Heart left ventricle (tissue), 16 donors: ENCODE results near the gene DPPA3. TPM values are rescaled to one million over a fixed set of nuclear protein-coding genes. Genes with fewer than 3 reads are reported as not detected.

Experiments used
- ATAC-seq, 4 donors: fragments of 200-7000 bp; cut with Tn5 transposase; one replicate each; pipeline ENCODE4 v1.9.1; 2020 to 2022; ENCODE audit warnings: moderate library complexity in 4 of 4, mild to moderate bottlenecking in 3 of 4, moderate number of reproducible peaks in 1 of 4
- DNase-seq, 5 donors: peaks; one replicate each; pipeline ENCODE4 v3.0.0-alpha.2; 2020
- H3K27ac ChIP-seq, 12 donors: fragments of 200-600 bp; sonication (generic) in 4 of 12; one replicate each; pipeline versions ENCODE4 v1.5.0 to v1.8.0; 2016 to 2022; ENCODE audit warnings: mild to moderate bottlenecking in 2 of 12
- H3K27me3 ChIP-seq, 9 donors: fragments of 200-600 bp; sonication (generic) in 2 of 9; one replicate each; pipeline versions ENCODE4 v1.5.1 to v1.8.0; 2016 to 2022; ENCODE audit warnings: mild to moderate bottlenecking in 3 of 9
- H3K36me3 ChIP-seq, 9 donors: fragments of 200-600 bp; sonication (generic) in 2 of 9; one replicate each; pipeline versions ENCODE4 v1.5.0 to v1.8.0; 2018 to 2022; ENCODE audit warnings: mild to moderate bottlenecking in 2 of 9
- H3K4me1 ChIP-seq, 12 donors: fragments of 200-600 bp; sonication (generic) in 4 of 12; one replicate each; pipeline versions ENCODE4 v1.5.0 to v1.8.0; 2016 to 2022; ENCODE audit warnings: mild to moderate bottlenecking in 3 of 12
- H3K4me3 ChIP-seq, 12 donors: fragments of 200-600 bp; sonication (generic) in 4 of 12; one replicate each; pipeline versions ENCODE4 v1.5.0 to v1.8.0; 2017 to 2022; ENCODE audit warnings: mild to moderate bottlenecking in 9 of 12, moderate library complexity in 4 of 12
- H3K9me3 ChIP-seq, 12 donors: fragments of 200-600 bp; sonication (generic) in 4 of 12; one replicate each; pipeline versions ENCODE4 v1.5.0 to v1.8.0; 2016 to 2022; ENCODE audit warnings: mild to moderate bottlenecking in 1 of 12
- POLR2A ChIP-seq, 2 donors: fragments of 450-650 bp; IDR thresholded peaks; one replicate each; pipeline ENCODE4 v1.6.1; 2017; ENCODE audit warnings: antibody characterized with exemption in 2 of 2, mild to moderate bottlenecking in 2 of 2, moderate library complexity in 2 of 2
- WGBS, 4 donors: extraction: QIAGEN DNeasy Blood & Tissue Kit in 2 of 4; methylation state at CpG; one replicate each; pipeline versions ENCODE4 v1.1.5 to v1.1.7; 2013 to 2018; 5-methylcytosine and 5-hydroxymethylcytosine counted together
- intact Hi-C, 10 donors: fragments of 100-400 bp; cut with DNase I; formaldehyde crosslinking; loops; one replicate each; pipeline versions ENCODE4 v1.11.1 to v1.14.2; 2022
- polyA plus RNA-seq, 2 donors: library from polyadenylated mRNA; stranded (reverse); fragments of 200-250 nt; gene quantifications; one replicate each; pipeline ENCODE4 v1.2.3, GENCODE V29; 2013
- total RNA-seq, 9 donors: library from RNA; depleted of rRNA in 2 of 9; stranded (reverse); fragments of >200 nt in 2 of 9; fragmentation: NEBNext Ultra II Directional in 3 of 9; extraction: Animal tissue kit (Norgen Biotek cat#: 25700) in 3 of 9; gene quantifications; one replicate each; pipeline versions ENCODE4 v1.1.0 to v1.2.4, GENCODE V29; 2016 to 2023
- TF ChIP-seq, protein P1 (sequence below), 12 donors: fragments of 200-600 bp; sonication (generic) in 4 of 12; IDR thresholded peaks; one replicate each; pipeline versions ENCODE4 v1.5.0 to v1.8.0; 2018 to 2022; ENCODE audit warnings: antibody characterized with exemption in 12 of 12, mild to moderate bottlenecking in 5 of 12
- donor health status: ischemic (EF 13 %, LVEDD 7.1; RV severe dilation, severe dysfunction).
- donor health status: healthy with polysubstance abuse.
- donor health status: DM: no; HTN: yes; CAD: no.
- donor health status: DM: no; HTN: no; CAD: no.
- donor health status: ischemic (EF 25% LVEDD 6.9; RV normal size, moderate dysfunction).
- donor health status: ischemic (EF 25% LVEDD 5.7; RV mildly dilated, moderate dysfunction).
- donor health status: healthy.
- donor health status: DM: yes; HTN: yes; CAD: no.
- donor health status: ischemic (EF 35%, LVEDD 5.7; RV mildly dilated, moderate dysfunction).
- donor health status: nonischemic (EF 11% LVEDD 7.7; RV severe dilation, severe dysfunction).
- donor health status: DM: yes; HTN: yes; CAD: no.
- donor health status: PGD.
- donor health status: ischemic (EF 29% LVEDD 5.4; RV normal size, mild dysfunction).
- donor health status: nonischemic (EF 23%, LVEDD 6.1; RV moderate dilation, normal function).

Gene DPPA3
- total and polyA plus RNA-seq, 11 donors = not detected

DNA sequence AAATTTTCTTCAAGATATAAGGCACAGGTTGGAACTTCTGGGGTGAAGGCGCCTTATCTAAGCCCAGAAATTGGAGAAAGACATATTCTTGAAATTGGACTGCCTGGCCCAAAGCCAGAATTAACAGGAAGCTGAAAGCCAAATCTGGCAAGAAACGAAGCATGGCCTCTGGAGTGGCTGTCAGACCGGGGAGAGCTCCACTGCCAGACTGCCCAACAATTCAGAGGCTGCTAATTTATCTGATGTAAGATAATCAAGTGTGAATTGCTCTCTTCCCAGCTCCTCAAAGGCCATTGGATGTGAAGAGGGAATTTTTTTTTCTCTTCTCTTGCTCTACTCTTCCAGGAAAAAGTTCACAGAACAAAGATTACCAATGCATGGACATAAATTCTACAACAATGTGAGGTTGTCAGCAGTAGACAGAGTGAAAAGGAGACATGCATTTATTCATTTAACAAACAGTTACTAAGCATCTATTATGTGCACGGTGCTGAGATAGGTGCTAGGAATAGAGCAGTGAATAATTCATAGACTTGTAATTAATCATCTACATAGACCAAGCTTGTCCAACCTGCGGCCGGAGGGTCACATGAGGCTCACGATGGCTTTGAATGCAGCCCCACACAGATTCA, 15.6 kb upstream of the DPPA3 start, which contains the start of gene GDF3:
GDF3 (minus strand) TSS at position 210 of the 632 bp plus-strand sequence; CDS start at position 163, 47 bp downstream.
- Histone ChIP-seq H3K4me1 (peaks cover 0 to 16% (median 5%) of the 10 kb centered on the region in 12 donors), H3K4me3 (peak within 1 kb of the TSS in 2 of 12 donors; percentile 5 to 14), H3K27me3 (peaks cover 0 to 3% (median 0%) of the 10 kb centered on the region in 9 donors), H3K27ac (peak within 1 kb of the TSS in 3 of 12 donors; percentile 21 to 58 (median 24)), H3K9me3 (no peaks in the 10 kb centered on the region), H3K36me3 (no peaks in the 10 kb centered on the region)
- intact Hi-C loops = no loop called here
- peak in 3 of 4 donors; percentile 29 to 79 (median 62) for ATAC-seq
- 33 to 43% (median 37%) methylated on average over 7 of the region's 7 CpGs for WGBS, 4 donors
- no peak for TF ChIP-seq POLR2A (IDR thresholded peaks at IDR 0.05)
- TF ChIP-seq, protein P1, sequence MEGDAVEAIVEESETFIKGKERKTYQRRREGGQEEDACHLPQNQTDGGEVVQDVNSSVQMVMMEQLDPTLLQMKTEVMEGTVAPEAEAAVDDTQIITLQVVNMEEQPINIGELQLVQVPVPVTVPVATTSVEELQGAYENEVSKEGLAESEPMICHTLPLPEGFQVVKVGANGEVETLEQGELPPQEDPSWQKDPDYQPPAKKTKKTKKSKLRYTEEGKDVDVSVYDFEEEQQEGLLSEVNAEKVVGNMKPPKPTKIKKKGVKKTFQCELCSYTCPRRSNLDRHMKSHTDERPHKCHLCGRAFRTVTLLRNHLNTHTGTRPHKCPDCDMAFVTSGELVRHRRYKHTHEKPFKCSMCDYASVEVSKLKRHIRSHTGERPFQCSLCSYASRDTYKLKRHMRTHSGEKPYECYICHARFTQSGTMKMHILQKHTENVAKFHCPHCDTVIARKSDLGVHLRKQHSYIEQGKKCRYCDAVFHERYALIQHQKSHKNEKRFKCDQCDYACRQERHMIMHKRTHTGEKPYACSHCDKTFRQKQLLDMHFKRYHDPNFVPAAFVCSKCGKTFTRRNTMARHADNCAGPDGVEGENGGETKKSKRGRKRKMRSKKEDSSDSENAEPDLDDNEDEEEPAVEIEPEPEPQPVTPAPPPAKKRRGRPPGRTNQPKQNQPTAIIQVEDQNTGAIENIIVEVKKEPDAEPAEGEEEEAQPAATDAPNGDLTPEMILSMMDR (IDR thresholded peaks at IDR 0.05) = no peak
- DNase-seq = peak in 4 of 5 donors; percentile 36 to 52 (median 38)

DNA sequence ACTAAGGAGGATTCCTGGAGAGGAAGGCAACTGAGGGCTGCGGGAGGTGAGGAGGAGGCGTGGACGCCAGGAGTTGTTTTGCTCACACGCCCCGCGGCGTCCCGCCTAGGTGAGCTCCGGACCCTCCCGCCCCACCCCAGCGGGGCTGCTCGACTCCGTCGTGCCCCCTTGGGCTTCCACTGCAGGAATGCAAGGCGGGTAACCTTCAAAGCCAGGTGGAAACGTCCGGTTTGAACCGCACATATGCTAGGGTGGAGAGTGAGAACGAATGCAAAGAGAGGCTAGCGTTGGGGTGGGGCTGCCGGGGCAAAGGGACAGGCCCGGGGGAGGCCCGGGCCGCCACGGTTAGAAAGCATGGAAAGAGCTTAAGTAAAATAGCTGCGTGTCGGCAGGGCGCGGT, 5.4 kb upstream of the DPPA3 start:
- no peak overlapping the region for H3K4me3 ChIP-seq
- H3K27me3 ChIP-seq = no peaks in the 10 kb centered on the region
- no peaks in the 10 kb centered on the region for H3K36me3 ChIP-seq
- DNase-seq (no peak), ATAC-seq (no peak)
- WGBS, 4 donors = 84 to 90% (median 88%) methylated on average over 29 of the region's 29 CpGs
- intact Hi-C loops = no loop called here
- no peak for TF ChIP-seq POLR2A (IDR thresholded peaks at IDR 0.05)
- no peaks in the 10 kb centered on the region for H3K9me3 ChIP-seq
- no peaks in the 10 kb centered on the region for H3K4me1 ChIP-seq
- H3K27ac ChIP-seq = no peak overlapping the region

DNA sequence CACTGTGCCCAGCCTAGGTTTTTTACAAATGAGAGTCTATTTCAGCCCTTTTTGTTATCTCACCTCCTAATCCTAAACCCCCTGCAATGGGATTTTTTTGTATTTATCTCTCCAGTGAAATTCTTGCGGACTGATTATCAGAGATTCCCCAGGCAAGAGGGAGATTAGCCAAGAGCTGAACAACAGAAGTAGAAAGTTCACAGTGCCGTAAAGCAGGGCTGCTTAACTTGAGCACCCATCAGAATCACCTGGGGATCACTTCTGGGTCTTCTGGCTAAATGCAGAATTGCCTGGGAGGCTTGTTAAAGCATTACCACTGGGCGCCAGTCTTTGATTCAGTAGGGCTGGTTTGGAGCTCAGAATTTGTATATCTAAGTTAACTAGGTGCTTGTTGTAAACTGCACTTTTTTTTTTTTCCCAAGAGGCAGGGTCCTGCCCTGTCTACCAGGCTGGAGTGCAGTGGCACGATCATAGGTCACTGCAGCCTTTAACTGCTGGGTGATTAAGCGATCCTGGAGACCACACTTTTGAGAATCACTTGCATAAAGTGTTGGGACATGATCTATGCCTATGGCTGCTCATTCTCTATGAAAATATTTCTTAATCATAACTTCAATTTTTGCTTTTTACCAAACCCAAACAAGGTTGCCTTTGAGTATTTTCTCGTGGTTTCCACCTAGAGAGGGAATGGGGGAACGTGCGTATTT, 1.1 kb upstream of the DPPA3 start:
- Histone ChIP-seq H3K27ac (no peak overlapping the region), H3K4me3 (no peak overlapping the region), H3K27me3 (peaks cover 0 to 3% (median 0%) of the 10 kb centered on the region in 9 donors), H3K36me3 (no peaks in the 10 kb centered on the region), H3K9me3 (no peaks in the 10 kb centered on the region), H3K4me1 (no peaks in the 10 kb centered on the region)
- ATAC-seq = no peak
- intact Hi-C loops = no loop called here
- TF ChIP-seq POLR2A (IDR thresholded peaks at IDR 0.05) = no peak
- TF ChIP-seq, protein P1 (IDR thresholded peaks at IDR 0.05) = no peak
- 46 to 65% (median 56%) methylated on average over 8 of the region's 8 CpGs for WGBS, 4 donors
- no peak for DNase-seq

DNA sequence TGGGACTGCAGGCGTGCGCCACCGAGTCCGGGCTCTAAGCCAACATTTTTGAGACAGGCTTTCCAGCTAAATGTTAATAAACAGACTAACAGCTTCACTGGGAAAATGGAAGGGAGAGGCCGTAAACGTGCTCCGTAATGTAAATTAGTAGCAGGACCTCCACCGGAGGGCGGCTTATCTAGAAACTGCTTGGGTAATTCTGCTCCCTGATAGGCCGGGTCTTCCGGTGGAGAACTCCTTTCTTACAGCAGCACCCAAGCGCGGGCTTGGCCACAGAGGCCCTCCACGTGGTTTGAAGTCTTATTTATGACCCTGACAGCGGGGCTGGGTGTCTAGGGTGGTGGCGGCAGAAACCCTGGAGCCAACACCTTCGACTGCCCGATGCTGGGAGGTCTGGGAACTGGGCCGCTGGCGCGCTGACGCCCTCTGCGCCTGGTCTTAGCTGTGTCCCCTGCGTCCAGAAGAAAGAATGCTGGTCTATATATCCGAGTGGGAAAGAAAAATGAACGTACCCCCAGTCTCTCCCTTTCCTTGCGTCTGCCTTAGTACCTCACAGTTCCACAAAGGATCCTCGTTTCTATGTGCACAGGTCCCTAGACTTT, 1.7 kb downstream of the DPPA3 start:
- Histone ChIP-seq H3K4me1 (no peaks in the 10 kb centered on the region), H3K9me3 (no peaks in the 10 kb centered on the region), H3K27ac (no peak overlapping the region), H3K4me3 (no peak overlapping the region), H3K27me3 (peaks cover 0 to 3% (median 0%) of the 10 kb centered on the region in 9 donors), H3K36me3 (no peaks in the 10 kb centered on the region)
- no peak for TF ChIP-seq POLR2A (IDR thresholded peaks at IDR 0.05)
- TF ChIP-seq, protein P1 (IDR thresholded peaks at IDR 0.05) = no peak
- intact Hi-C loops = no loop called here
- ATAC-seq (no peak), DNase-seq (no peak)
- WGBS, 4 donors = 89 to 91% (median 90%) methylated on average over 28 of the region's 28 CpGs
